NT2/D1 (cell line): ENCODE results near the gene TIMM8B.
"Not testable (repeated sequence)": the region's sequence is repeated elsewhere in the genome, so short reads cannot be mapped to it uniquely, and the experiment has no call there.

Source experiments
- SUZ12 ChIP-seq: IDR thresholded peaks from 2 replicates; pipeline ENCODE4 v1.6.1; 2011; ENCODE audit not compliant: insufficient read length, insufficient read depth; ENCODE audit errors: extremely low read depth
- YY1 ChIP-seq: IDR thresholded peaks from 2 replicates; pipeline ENCODE4 v1.6.1; 2011; ENCODE audit not compliant: insufficient read length, insufficient read depth
- ZNF274 ChIP-seq: IDR thresholded peaks from 2 replicates; pipeline ENCODE4 v1.6.1; 2011; ENCODE audit warnings: mild to moderate bottlenecking, low read depth, low read length

DNA sequence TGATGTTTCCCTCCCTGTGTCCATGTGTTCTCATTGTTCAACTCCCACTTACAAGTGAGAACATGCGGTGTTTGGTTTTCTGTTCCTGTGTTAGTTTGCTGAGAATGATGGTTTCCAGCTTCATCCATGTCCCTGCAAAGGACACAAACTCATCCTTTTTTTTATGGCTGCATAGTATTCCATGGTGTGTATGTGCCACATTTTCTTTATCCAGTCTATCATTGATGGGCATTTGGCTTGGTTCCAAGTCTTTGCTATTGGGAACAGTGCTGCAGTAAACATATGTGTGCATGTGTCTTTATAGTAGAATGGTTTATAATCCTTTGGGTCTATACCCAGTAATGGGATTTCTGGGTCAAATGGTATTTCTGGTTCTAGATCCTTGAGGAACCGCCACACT is 39.9 kb downstream of the TIMM8B start:
- TF ChIP-seq YY1, SUZ12, ZNF274: not testable (repeated sequence)
